Neural progenitor cell (in vitro differentiated cells): Measurements from ENCODE around the gene GPR137B. TPM values are rescaled to one million over a fixed set of nuclear protein-coding genes. Genes with fewer than 3 reads are reported as not detected.

Source experiments
- DNase-seq: peaks from one replicate; pipeline ENCODE4 v3.0.0-alpha.2; 2016; ENCODE audit warnings: low spot score
- H2AFZ ChIP-seq: fragments of 200-600 bp; sonication (generic); replicated peaks from 2 replicates; pipeline ENCODE4 v1.6.1; 2016; ENCODE audit warnings: antibody characterized with exemption
- H3F3A ChIP-seq: fragments of 200-600 bp; sonication (generic); 2 replicates; pipeline ENCODE4 v1.6.1; 2016; ENCODE audit warnings: antibody characterized with exemption, low read depth
- H3K27ac ChIP-seq: fragments of 200-600 bp; sonication (generic); 2 replicates; pipeline ENCODE4 v1.5.1; 2016; ENCODE audit warnings: mild to moderate bottlenecking
- H3K27me3 ChIP-seq: fragments of 200-600 bp; sonication (generic); 2 replicates; pipeline ENCODE4 v1.6.1; 2016; ENCODE audit warnings: mild to moderate bottlenecking, moderate library complexity
- H3K36me3 ChIP-seq: fragments of 200-600 bp; sonication (generic); 2 replicates; pipeline ENCODE4 v1.5.1; 2016
- H3K4me1 ChIP-seq: fragments of 200-600 bp; sonication (generic); 2 replicates; pipeline ENCODE4 v1.6.1; 2016; ENCODE audit warnings: mixed run types
- H3K4me2 ChIP-seq: fragments of 200-600 bp; sonication (generic); 2 replicates; pipeline ENCODE4 v1.6.1; 2016
- H3K4me3 ChIP-seq: fragments of 200-600 bp; sonication (generic); 2 replicates; pipeline ENCODE4 v1.5.1; 2016
- H3K79me2 ChIP-seq: fragments of 200-600 bp; sonication (generic); 2 replicates; pipeline ENCODE4 v1.6.1; 2016; ENCODE audit warnings: low read depth
- H3K9ac ChIP-seq: fragments of 200-600 bp; sonication (generic); 2 replicates; pipeline ENCODE4 v1.6.1; 2016
- H3K9me3 ChIP-seq: fragments of 200-600 bp; sonication (generic); 2 replicates; pipeline ENCODE4 v1.5.1; 2016; ENCODE audit warnings: low read depth
- H4K20me1 ChIP-seq: fragments of 200-600 bp; sonication (generic); 2 replicates; pipeline ENCODE4 v1.6.1; 2016; ENCODE audit warnings: low read depth
- H3K27ac Mint-ChIP-seq: 3 replicates; pipeline ENCODE4 v1.8.0; 2021; ENCODE audit warnings: mixed read lengths
- H3K27me3 Mint-ChIP-seq: 2 replicates; pipeline ENCODE4 v1.8.0; 2022; ENCODE audit warnings: low read depth, mild to moderate bottlenecking, inconsistent platforms, moderate library complexity, mixed read lengths; ENCODE audit not compliant: insufficient read depth
- H3K36me3 Mint-ChIP-seq: 3 replicates; pipeline ENCODE4 v1.8.0; 2021; ENCODE audit warnings: mixed read lengths
- H3K4me1 Mint-ChIP-seq: 3 replicates; pipeline ENCODE4 v1.8.0; 2021; ENCODE audit warnings: mixed read lengths
- H3K4me3 Mint-ChIP-seq: 3 replicates; pipeline ENCODE4 v1.8.0; 2021; ENCODE audit warnings: mild to moderate bottlenecking, moderate library complexity, mixed read lengths
- H3K9me3 Mint-ChIP-seq: 3 replicates; pipeline ENCODE4 v1.8.0; 2020; ENCODE audit warnings: mixed read lengths
- EZH2 ChIP-seq: fragments of 200-600 bp; sonication (generic); IDR thresholded peaks from 2 replicates; pipeline ENCODE4 v1.6.1; 2017; ENCODE audit warnings: antibody characterized with exemption, mild to moderate bottlenecking, moderate library complexity
- EZH2phosphoT487 ChIP-seq: fragments of 200-600 bp; sonication (generic); IDR thresholded peaks from 2 replicates; pipeline ENCODE4 v1.6.1; 2017; ENCODE audit warnings: antibody characterized with exemption
- total RNA-seq: library from RNA; depleted of rRNA; stranded (reverse); fragments of >200 nt; gene quantifications from 2 replicates; pipeline ENCODE4 v1.2.3, GENCODE V29; 2015; ENCODE audit warnings: low replicate concordance
- TF ChIP-seq, protein P1 (sequence below): fragments of 200-600 bp; sonication (generic); IDR thresholded peaks from 2 replicates; pipeline ENCODE4 v1.5.1; 2017; ENCODE audit warnings: antibody characterized with exemption, mild to moderate bottlenecking

The GPR137B gene
- total RNA-seq, 1 donor from 2014 or later, result 4.3 TPM

DNA sequence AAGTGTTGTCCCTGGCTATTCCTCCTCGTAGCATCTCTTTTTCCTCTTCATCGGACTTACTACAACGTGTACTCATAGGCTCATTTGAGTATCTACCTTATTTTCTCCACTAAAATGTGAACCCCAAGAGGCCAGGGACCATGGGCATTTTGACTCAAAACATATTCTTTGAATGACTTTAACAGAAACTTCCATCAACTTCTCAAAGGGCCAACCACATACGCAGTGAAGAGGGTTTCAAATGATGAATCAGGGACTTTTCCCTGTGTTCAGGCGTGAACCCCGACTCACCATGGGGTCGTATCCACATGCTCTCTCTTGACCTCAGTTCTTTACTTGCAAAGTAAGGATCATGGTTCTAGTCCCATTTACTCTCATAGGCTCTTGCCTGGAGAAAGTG lies 20.2 kb upstream of the GPR137B start:
- TF ChIP-seq EZH2 (no peak), EZH2phosphoT487 (no peak)
- TF ChIP-seq, protein P1, sequence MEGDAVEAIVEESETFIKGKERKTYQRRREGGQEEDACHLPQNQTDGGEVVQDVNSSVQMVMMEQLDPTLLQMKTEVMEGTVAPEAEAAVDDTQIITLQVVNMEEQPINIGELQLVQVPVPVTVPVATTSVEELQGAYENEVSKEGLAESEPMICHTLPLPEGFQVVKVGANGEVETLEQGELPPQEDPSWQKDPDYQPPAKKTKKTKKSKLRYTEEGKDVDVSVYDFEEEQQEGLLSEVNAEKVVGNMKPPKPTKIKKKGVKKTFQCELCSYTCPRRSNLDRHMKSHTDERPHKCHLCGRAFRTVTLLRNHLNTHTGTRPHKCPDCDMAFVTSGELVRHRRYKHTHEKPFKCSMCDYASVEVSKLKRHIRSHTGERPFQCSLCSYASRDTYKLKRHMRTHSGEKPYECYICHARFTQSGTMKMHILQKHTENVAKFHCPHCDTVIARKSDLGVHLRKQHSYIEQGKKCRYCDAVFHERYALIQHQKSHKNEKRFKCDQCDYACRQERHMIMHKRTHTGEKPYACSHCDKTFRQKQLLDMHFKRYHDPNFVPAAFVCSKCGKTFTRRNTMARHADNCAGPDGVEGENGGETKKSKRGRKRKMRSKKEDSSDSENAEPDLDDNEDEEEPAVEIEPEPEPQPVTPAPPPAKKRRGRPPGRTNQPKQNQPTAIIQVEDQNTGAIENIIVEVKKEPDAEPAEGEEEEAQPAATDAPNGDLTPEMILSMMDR, result no peak

DNA sequence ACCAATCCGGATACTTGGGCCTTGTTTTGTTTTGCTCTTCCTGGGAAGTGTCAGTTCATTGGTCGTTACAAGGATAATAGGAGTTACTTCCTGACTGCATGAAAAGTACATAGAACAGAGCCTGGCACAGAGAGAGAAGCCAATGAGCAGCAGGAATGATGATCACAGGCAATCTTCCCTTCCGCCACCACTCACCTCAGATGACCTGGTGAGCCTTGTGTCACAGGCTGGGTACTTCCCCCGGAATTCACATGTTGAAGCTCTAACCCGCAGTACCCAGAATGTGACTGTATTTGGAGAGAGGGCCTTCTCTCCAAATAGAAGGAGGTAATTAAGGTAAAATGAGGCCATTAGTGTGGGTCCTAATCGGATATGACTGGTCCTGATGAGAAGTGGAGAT lies 18.8 kb upstream of the GPR137B start:
- H3K4me3 ChIP-seq, result no peak overlapping the region

More for the DNA sequence above, 20.2 kb upstream of the GPR137B start:
- peaks cover 12% of the 10 kb centered on the region for H3K27me3 Mint-ChIP-seq
- H3K9ac ChIP-seq, result no peak overlapping the region
- H3K9me3 Mint-ChIP-seq, result no peaks in the 10 kb centered on the region
- no peak overlapping the region for H3K4me2 ChIP-seq
- no peaks in the 10 kb centered on the region for H3K36me3 Mint-ChIP-seq
- H3K4me3 ChIP-seq, result no peak overlapping the region
- peaks cover 5% of the 10 kb centered on the region for H3K4me1 ChIP-seq
- H3K9me3 ChIP-seq, result no peaks in the 10 kb centered on the region
- no peak overlapping the region for H3K27ac ChIP-seq
- H3K36me3 ChIP-seq, result no peaks in the 10 kb centered on the region
- no peak overlapping the region for H3K27ac Mint-ChIP-seq
- H3K27me3 ChIP-seq, result no peaks in the 10 kb centered on the region
- no peaks in the 10 kb centered on the region for H3K79me2 ChIP-seq
- peaks cover 9% of the 10 kb centered on the region for H3K4me1 Mint-ChIP-seq
- H2AFZ ChIP-seq, result no peak overlapping the region
- no peak overlapping the region for H3K4me3 Mint-ChIP-seq
- H4K20me1 ChIP-seq, result no peaks in the 10 kb centered on the region
- H3F3A ChIP-seq, result no peaks in the 10 kb centered on the region
- DNase-seq, result no peak

DNA sequence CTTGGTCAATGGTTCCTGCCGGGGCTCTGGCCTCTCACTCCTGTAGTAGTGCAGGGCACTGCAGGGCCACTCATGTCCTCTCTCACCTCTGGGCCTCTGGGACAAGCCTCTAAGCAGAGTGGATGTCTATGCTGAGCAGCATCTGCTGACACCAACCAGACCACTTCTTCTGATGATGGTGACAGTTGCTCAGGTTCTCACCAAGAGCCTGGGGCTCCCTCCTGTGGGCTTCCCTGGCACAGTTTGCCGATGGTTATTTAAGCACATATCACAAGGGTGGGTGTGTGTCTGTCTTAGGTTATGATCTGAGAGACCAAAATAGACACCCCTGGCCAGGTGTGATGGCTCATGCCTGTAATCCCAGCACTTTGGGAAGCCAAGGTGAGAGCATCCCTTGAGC lies 17.4 kb upstream of the GPR137B start:
- H3K4me1 ChIP-seq, result peaks cover 11% of the 10 kb centered on the region
- H3K27ac Mint-ChIP-seq, result no peak overlapping the region
- H3K4me3 Mint-ChIP-seq, result no peak overlapping the region
- TF ChIP-seq EZH2phosphoT487 (no peak), EZH2 (no peak)
- TF ChIP-seq, protein P1, result no peak
- no peak for DNase-seq
- H3K4me2 ChIP-seq, result no peak overlapping the region
- no peaks in the 10 kb centered on the region for H4K20me1 ChIP-seq
- no peaks in the 10 kb centered on the region for H3K36me3 Mint-ChIP-seq
- peaks cover 12% of the 10 kb centered on the region for H3K27me3 Mint-ChIP-seq
- H3K79me2 ChIP-seq, result no peaks in the 10 kb centered on the region
- no peak overlapping the region for H3K27ac ChIP-seq
- no peak overlapping the region for H3K9ac ChIP-seq
- no peaks in the 10 kb centered on the region for H3F3A ChIP-seq
- H3K4me1 Mint-ChIP-seq, result peaks cover 20% of the 10 kb centered on the region
- no peaks in the 10 kb centered on the region for H3K27me3 ChIP-seq
- H3K9me3 ChIP-seq, result no peaks in the 10 kb centered on the region
- no peak overlapping the region for H2AFZ ChIP-seq
- H3K4me3 ChIP-seq, result no peak overlapping the region
- no peaks in the 10 kb centered on the region for H3K36me3 ChIP-seq
- no peaks in the 10 kb centered on the region for H3K9me3 Mint-ChIP-seq

More for the DNA sequence above, 18.8 kb upstream of the GPR137B start:
- Histone ChIP-seq H3K4me2 (no peak overlapping the region), H3K4me1 (peaks cover 5% of the 10 kb centered on the region), H3K9ac (no peak overlapping the region), H3K9me3 (no peaks in the 10 kb centered on the region), H3K36me3 (no peaks in the 10 kb centered on the region), H3K27ac (no peak overlapping the region), H3K79me2 (no peaks in the 10 kb centered on the region), H3F3A (no peaks in the 10 kb centered on the region), H2AFZ (no peak overlapping the region), H3K27me3 (no peaks in the 10 kb centered on the region), H4K20me1 (no peaks in the 10 kb centered on the region)
- Mint-ChIP-seq H3K4me1 (peaks cover 11% of the 10 kb centered on the region), H3K27me3 (peaks cover 12% of the 10 kb centered on the region), H3K4me3 (no peak overlapping the region), H3K36me3 (no peaks in the 10 kb centered on the region), H3K27ac (no peak overlapping the region), H3K9me3 (no peaks in the 10 kb centered on the region)
- TF ChIP-seq, protein P1, result no peak
- no peak for TF ChIP-seq EZH2phosphoT487
- TF ChIP-seq EZH2, result no peak
- DNase-seq, result no peak
